Parathyroid adenoma (tissue), 2 donors: ENCODE measurements around the gene CEP76.

Source experiments
- H2AFZ ChIP-seq: fragments of 300-600 bp; sonication (generic); one replicate; pipeline ENCODE4 v1.7.0; 2017; ENCODE audit warnings: antibody characterized with exemption, mild to moderate bottlenecking
- H3K27ac ChIP-seq: fragments of 300-600 bp; sonication (generic); one replicate; pipeline ENCODE4 v1.7.0; 2017
- H3K27me3 ChIP-seq: fragments of 300-600 bp; sonication (generic); one replicate; pipeline ENCODE4 v1.7.0; 2017; ENCODE audit warnings: low read length; ENCODE audit not compliant: control insufficient read depth, insufficient read depth
- H3K36me3 ChIP-seq: fragments of 300-600 bp; sonication (generic); one replicate; pipeline ENCODE4 v1.7.0; 2017; ENCODE audit warnings: low read length; ENCODE audit not compliant: control insufficient read depth, insufficient read depth
- H3K4me1 ChIP-seq: fragments of 300-600 bp; sonication (generic); one replicate; pipeline ENCODE4 v1.7.0; 2017; ENCODE audit warnings: control low read depth
- H3K4me2 ChIP-seq: fragments of 300-600 bp; sonication (generic); one replicate; pipeline ENCODE4 v1.7.0; 2017; ENCODE audit warnings: low read length
- H3K4me3 ChIP-seq: fragments of 300-600 bp; sonication (generic); one replicate; pipeline ENCODE4 v1.7.0; 2017; ENCODE audit warnings: low read depth, low read length
- H3K79me2 ChIP-seq: fragments of 300-600 bp; sonication (generic); one replicate; pipeline ENCODE4 v1.7.0; 2017; ENCODE audit warnings: control low read depth
- H3K9ac ChIP-seq: fragments of 300-600 bp; sonication (generic); one replicate; pipeline ENCODE4 v1.7.0; 2017; ENCODE audit warnings: mild to moderate bottlenecking
- H3K9me3 ChIP-seq: fragments of 300-600 bp; sonication (generic); one replicate; pipeline ENCODE4 v1.7.0; 2017; ENCODE audit warnings: low read length; ENCODE audit not compliant: control insufficient read depth
- CTCF ChIP-seq: fragments of 300-600 bp; sonication (generic); IDR thresholded peaks from one replicate; pipeline ENCODE4 v1.7.0; 2017; ENCODE audit warnings: antibody characterized with exemption, mild to moderate bottlenecking
- donor health status: primary hyperparathyroidism.

CEP76 gene

GRCh38 chr18:12750076-12750714, 47.7 kb upstream of the CEP76 start:
- H3K79me2 ChIP-seq, result no peaks in the 10 kb centered on the region
- no peaks in the 10 kb centered on the region for H3K4me1 ChIP-seq
- no peak overlapping the region for H2AFZ ChIP-seq
- no peak overlapping the region for H3K27ac ChIP-seq
- H3K9ac ChIP-seq, result no peak overlapping the region
- H3K4me2 ChIP-seq, result no peak overlapping the region
- H3K9me3 ChIP-seq, result no peaks in the 10 kb centered on the region
- H3K4me3 ChIP-seq, result no peak overlapping the region
- H3K36me3 ChIP-seq, result no peaks in the 10 kb centered on the region
- TF ChIP-seq CTCF, result no peak
- no peaks in the 10 kb centered on the region for H3K27me3 ChIP-seq

GRCh38 chr18:12749121-12749520, 46.6 kb upstream of the CEP76 start:
- H3K79me2 ChIP-seq, result no peaks in the 10 kb centered on the region
- H3K4me2 ChIP-seq, result no peak overlapping the region
- no peaks in the 10 kb centered on the region for H3K36me3 ChIP-seq
- no peaks in the 10 kb centered on the region for H3K9me3 ChIP-seq
- H3K4me1 ChIP-seq, result no peaks in the 10 kb centered on the region
- TF ChIP-seq CTCF, result no peak
- no peaks in the 10 kb centered on the region for H3K27me3 ChIP-seq
- H2AFZ ChIP-seq, result no peak overlapping the region
- H3K9ac ChIP-seq, result no peak overlapping the region
- no peak overlapping the region for H3K27ac ChIP-seq
- no peak overlapping the region for H3K4me3 ChIP-seq

- Histone ChIP-seq H3K27me3 (no peaks in the 10 kb centered on the region), H3K79me2 (no peaks in the 10 kb centered on the region), H3K4me2 (no peak overlapping the region), H3K4me1 (no peaks in the 10 kb centered on the region), H3K9me3 (no peaks in the 10 kb centered on the region), H3K4me3 (no peak overlapping the region), H3K9ac (no peak overlapping the region), H2AFZ (no peak overlapping the region), H3K27ac (no peak overlapping the region), H3K36me3 (no peaks in the 10 kb centered on the region)
- TF ChIP-seq CTCF, result no peak
Observed at GRCh38 chr18:12748671-12749070, 46.1 kb upstream of the CEP76 start.

GRCh38 chr18:12747530-12748315, 45.2 kb upstream of the CEP76 start:
- no peak overlapping the region for H2AFZ ChIP-seq
- no peak overlapping the region for H3K4me2 ChIP-seq
- H3K9ac ChIP-seq, result no peak overlapping the region
- H3K36me3 ChIP-seq, result no peaks in the 10 kb centered on the region
- no peak overlapping the region for H3K27ac ChIP-seq
- H3K4me1 ChIP-seq, result no peaks in the 10 kb centered on the region
- no peak for TF ChIP-seq CTCF
- H3K79me2 ChIP-seq, result no peaks in the 10 kb centered on the region
- H3K4me3 ChIP-seq, result no peak overlapping the region
- H3K9me3 ChIP-seq, result no peaks in the 10 kb centered on the region
- no peaks in the 10 kb centered on the region for H3K27me3 ChIP-seq
